ENCODE measurements around the gene MOCS3. TPM values are rescaled to one million over a fixed set of nuclear protein-coding genes. Genes with fewer than 3 reads are reported as not detected.

MOCS3 gene
- polyA plus RNA-seq, 10 donors, result 2.4 to 3.9 (median 2.9) TPM

DNA sequence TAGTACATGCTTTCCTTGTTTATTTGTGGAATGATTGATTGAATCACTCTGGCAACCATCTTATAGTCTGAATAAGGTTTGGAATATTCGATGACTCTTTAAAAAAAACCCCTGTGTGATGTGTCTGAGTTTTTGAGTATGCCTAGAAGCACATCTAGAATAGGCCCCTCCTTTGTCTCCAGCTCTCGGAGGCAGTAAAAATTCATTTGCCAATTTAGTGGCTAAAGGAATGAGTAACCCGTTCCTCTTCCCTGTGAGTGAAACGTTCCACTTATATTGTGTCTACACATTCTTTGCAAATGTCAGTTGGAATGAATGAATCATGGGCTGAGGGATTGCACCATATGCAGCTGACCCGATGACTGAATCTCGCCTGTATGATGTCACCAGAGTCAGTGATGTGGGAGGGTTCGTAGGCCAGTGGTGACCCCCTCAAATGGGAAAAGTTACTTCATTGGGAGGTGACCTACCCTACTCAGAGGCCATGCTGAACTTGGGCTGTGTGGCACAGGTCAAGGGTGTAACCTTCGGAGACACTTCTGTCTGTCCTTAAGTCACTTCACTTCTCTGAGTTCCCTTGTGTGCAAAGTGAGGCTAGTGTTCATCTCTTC, 21.6 kb downstream of the MOCS3 start:
- peak in 1 of 3 donors; percentile 95 for DNase-seq

DNA sequence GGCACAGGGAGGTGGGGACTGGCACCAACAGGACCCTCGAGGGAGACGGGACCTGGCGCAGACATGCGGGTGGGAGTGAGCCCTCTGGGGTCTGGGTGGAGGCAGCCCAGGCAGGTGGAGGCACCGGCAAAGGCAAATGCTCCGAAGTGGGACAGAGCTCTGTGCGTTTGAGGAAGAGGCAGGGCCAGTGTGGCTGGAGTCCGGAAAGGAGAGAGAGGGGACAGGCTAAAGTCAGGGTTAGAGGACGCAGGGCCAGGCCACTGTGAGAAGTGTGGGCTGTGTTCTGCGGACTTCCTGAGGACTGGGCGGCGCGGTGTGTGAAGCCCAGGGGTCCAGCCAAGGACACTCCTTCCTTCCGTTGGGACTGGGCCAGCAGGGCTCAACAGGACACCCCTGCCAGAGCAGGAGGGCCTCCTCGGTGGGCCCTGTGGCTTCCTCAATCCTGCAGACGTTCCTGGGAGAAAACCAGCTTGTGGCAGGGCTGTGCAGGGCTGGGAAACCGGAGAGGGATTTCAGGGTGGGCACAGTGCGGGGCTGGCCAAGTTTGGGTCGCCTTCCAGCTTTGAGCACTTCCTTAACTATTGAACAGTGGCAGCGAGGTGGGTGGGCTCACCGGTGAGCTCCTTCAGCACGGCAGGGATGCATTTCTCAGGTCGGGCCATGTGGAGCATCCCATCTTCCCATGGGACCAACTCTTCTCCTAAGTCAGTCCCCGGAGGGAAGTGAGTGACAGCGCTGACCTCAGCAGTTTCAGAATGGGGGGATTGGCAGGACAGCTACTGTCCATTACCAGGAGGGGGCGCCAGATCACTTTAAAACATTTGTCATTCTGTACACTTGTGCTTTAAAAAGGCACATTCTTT, 22.5 kb downstream of the MOCS3 start:
- DNase-seq, result peak; percentile 49 to 64 (median 50)

DNA sequence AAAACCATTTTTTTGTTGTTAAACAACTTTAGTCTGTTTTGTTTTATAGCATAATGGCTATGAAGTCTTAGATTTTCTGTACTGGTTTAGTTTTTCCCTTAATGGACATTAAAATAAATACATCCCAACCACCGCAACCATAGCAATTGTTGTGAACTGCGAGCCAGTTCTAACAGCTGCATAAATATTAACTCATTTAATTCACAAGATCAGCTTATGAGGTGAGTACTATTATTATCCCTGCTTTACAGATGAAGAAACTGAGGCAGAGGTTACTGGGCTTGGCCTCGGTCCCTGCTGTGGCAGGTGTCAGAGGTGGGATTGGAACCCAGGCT, 23.1 kb downstream of the MOCS3 start:
- no peak for DNase-seq

DNA sequence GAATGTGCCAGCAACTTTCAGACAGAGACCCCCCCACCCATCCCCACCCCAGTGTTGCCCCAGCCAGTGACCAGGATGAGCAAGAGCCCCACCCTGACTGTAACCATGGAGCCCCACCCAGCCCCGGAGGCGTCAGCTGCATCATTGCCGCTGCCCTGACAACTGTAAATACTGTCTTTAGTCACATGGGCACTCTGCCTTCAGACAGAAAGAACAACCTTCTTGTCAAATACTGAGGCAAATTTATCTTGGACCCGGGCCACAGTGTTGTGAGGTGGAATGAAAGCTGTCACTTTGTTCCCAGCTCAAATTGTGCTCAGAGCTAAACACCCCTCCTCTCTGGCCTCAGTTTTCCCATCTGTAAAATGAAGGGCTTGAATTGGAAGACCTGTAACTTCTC, 23.7 kb downstream of the MOCS3 start:
- peak in 1 of 3 donors; percentile 34 for DNase-seq

DNA sequence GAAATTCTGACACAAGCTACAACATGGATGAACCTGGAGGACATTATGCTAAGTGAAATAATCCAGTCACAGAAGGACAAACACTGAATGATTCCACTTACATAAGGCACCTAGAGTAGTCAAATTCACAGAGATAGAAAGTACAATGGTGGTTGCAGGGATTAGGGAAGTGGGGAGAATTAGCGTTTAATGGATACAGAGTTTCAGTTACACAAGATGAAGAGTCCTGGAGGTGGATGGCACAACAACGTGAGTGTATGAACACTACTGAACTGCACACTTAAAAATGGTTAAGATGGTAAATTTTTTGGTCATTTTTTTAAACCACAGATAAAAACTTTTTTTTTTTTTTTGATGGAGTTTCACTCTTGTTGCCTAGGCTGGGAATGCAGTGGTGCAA, 24.7 kb downstream of the MOCS3 start:
- DNase-seq, result no peak

DNA sequence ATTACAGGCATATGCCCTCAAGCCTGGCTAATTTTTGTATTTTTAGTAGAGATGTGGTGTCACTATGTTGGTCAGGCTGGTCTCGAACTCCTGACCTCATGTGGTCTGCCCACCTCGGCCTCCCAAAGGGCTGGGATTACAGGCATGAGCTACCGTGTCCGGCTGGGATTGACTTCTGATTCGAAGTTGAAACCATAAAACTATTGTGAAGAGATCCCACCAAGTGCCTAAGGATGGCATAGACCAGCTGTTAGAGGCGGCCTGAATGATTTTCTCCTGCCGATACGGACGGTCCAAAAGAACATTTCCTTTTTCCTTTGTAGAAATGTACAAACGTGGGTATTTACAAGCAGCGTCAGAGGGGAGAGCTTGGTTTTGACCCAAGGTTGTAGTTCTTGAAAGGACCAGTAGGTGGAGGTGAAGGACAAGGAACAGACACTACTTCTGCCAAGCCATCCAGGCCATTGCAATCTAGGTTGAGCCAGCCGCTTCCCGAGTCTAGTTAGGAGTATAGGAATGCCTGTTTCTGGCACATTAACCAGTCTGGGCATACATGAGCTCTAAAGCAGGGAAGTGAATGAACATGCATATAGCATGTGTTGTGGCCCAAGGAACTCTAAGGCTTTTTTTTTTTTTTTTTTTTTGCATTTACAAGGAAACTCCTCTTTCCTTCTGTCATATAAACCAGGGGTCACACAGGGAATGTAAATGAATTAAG, 29.0 kb downstream of the MOCS3 start:
- DNase-seq, result peak; percentile 81 to 91 (median 85)

DNA sequence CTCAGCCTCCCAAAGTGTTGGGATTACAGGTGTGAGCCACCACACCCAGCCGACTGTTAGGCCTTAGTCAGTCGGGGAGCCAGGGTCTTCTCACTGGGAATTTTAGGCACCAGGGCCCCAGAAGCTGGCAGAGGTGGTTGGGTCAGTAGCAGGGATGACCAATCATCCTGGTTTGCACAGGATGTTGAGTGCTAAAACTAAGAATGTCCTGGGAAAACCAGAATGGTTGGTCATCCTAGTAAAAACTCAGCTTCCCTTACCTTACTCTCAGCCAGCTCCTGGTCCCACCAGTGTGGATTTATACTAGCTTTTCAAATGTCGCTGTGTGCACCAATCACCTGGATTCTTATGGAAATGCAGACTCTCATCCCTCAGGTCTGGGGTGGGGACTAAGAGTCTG, 32.5 kb downstream of the MOCS3 start:
- DNase-seq, result no peak

DNA sequence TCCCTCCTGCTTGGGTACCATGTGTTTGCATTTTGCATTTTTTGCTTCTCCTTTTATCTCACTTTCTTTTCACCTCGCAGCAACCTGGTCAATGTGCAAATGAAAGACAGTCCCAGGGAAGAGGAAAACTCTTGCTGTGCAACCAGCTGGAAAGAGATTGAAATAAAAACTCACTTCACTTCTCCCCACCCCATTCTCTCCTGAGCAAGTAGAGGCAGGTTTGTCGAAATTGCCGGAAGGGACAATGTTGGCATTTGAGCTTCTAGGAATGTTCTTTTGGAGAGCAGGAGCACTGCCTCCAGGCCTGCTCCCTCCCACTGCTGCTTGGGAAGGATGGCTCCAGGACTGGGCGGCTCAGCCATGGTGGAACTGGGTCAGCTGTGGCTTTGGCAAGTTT, 33.7 kb downstream of the MOCS3 start:
- no peak for DNase-seq

DNA sequence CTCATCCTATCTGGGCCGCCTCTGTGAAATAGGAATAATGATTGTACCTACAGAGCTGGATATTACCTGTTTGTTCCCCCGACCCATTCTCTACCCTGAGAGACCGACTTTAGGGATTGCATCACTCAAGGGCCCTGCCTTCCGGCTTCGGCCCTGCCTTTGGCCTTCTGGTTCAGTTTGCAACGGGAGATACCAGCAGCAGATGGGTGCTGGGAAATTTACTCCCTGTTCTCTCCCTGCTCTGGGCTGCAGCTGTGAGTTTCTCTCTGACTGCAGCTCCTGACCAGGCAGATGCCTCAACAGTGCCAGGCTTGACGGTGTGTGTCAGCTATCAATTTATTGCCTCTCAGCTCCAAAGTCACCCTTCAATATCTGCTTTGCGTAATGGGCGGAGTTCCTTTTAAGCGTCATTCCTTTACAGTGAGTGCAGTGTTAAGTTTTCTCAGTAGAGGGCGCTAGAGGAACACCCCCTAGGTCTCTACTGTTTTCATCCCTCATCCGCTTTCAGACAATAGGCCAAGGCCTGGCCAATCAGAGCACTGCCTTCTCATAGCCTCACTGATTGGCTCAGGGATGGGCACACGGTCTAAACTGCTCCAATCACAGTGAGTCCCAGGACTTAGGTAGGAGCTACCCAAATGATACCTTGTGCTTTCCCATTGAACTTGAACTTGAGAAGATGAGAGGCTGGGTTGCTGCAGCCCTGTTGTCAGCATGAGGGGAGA, 34.3 kb downstream of the MOCS3 start:
- peak in 2 of 3 donors; percentile 39 to 47 for DNase-seq

DNA sequence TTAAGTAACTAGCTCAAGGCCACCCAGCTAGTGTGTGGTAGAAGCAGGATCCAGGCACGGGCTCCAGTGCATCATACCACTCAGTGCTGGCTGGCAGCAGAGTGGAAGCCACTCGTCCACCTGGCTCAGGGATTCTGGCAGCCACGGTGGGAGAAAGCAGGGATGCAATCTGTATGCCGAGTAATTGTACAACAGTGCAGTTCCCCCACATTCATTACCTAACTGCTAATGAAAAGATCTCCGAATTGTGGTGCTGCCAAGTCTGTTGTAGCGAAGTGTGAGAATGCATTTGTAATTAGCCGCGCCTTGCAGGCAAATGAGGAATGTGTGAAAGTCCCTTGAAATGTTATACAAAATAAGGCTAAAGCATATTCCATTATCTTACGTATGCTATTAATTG, 35.3 kb downstream of the MOCS3 start:
- DNase-seq, result no peak

DNA sequence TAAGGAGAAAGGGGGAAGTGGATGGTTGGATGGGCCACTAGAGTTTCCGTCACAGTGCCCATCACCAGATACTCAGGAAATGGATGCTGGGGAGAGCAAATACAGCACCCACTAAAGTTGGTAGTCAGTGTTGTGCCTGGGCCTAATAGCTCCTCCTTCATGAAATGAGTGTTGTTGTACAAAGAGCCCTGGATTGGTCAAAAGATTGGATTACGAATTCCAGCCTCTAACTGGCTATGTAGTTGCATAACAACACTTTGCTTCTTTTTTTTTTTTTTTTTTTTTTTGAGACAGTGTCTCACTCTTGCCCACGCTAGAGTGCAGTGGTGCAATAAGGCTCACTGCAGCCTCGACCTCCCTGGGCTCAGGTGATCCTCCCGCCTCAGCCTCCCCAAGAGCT, 36.9 kb downstream of the MOCS3 start:
- no peak for DNase-seq

DNA sequence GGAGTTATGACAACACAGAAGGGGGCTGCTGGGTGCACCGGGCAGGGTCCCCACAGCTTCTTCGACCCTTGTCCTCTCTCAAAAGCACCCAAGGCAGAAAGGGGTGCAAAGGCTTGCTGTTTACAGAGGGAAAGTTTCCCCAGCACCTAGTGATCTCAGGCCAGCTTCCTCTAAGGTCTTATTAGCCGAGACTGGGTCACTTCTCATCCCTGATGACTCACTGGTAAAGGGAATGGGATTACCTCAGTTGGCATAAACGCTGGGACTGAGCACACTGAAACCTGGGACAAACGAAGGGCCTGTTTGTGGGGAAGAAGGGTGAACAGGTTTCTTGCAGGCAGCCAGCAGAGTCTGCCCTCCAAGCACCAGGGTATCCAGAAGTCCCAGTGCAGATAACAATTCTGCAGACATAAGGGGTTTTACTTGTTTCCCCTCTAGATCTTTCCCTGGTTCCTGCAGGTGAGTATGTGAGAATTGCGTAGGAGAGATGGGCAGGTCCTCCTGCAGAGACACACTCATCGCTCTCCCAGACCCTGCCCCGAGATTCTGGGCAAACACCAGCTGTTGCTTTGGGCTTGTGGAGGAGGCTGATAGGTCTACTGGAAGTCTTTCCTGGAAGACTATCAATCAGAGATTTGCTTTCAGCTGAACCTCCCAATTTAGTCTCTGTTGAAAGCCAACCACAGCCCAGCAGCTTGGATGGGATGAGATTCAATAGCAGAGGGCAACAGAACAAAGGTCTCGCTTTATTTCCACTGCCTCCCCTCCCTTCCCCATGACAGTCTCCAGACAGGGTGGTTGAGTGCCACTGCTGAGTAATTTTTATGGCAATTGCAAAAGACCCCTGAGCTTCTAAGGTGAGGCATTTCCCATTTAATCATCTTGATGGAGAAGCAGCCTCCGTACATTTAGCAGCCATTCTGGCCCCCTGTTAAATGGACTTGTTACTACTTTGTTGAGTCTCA, 38.6 kb downstream of the MOCS3 start:
- no peak for DNase-seq

DNA sequence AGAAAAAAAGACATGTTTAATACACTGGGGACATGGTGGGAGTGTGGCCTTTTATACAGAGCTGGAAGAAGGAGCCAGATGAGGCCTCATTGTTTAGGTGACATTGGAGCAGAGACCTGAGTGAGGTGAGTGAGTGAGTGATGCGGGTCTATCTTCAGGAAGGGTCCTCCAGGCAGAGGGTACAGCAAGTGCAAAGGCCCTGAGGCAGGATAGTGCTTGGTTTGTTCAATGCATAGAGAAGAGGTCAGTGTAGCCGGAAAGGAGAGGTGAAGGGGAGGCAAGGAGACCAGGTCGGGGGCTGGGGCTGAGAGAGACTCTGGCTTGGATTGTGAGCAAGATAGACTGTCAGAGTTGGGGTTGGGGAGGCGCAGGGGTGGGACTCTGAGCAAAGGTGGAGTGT, 40.7 kb downstream of the MOCS3 start:
- DNase-seq, result no peak

DNA sequence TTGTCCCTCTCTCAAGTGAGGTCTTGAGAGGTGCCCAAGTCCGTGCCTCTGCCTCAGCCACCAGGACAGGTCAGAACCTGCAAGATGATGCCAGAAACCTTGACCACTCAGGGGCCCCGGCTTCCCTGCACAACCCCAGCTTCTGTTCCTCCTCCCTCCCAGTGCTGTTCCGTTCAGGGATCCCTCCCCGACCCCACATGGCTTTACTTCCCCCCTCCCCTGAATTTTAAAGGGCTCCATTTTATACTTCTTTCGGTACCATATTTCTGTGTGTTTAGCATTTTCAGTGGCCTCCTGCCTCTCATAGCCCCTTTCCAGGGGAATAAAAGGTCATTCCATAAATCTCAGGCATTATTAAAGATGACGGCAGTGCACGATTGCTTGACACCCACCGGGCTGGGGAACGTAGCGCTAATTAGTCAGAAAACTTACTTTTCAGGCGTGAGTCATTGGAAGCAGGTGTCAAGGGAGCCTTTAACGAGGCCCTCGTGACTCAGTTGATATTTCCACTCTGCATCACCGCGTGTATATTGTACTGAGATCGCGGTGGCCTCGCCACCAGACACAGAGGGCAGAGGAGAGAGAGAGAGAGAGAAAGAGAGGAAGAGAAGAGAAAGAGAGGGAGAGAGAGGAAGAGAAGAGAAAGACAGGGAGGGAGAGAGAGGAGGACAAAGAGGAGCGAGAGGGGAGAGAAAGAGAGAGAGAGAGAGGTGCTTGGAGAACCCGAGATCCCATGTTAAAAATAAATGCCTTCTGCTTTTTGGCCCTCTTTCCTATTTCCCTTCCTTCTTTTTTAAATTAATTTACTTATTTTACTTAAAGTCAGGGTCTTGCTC, 43.0 kb downstream of the MOCS3 start:
- DNase-seq, result no peak

DNA sequence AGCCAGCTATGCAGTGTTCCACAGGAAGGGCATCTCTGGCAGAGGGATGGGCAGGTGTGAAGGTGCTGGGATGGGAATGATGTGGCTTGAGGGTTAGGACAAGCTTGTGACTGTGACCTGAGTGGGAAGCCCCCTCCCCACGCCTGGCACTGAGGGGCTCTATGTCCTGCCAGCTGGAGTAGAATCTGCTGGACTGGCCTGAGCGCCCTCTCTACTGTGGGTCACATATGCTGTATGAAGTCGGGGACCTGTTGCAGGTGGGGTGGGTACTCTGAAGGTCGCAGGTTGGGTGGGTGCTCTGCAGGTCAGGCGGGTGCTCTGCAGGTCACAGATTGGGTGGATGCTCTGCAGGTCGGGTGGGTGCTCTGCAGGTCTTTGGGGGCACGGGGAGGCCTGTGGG, 44.0 kb downstream of the MOCS3 start:
- no peak for DNase-seq

DNA sequence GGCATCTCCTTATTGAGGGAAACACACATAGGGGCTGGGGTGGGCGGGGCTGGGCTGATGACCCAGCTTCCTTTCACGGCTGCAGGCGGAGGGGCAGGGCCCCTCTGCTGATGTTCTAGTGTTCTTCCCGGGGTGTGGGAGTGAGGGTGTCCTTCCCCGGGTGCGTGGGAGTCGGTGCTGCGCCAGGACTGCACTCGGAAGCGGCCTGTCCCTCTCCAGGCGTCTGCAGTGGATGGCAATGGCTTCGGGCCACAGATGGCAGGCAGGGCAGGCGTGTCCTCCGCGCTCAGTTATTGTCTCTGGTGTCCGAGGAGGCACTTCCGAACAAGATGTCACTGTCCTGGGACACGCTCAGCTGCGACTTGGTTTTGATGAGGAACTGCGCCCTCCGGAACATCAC, 45.1 kb downstream of the MOCS3 start:
- no peak for DNase-seq

DNA sequence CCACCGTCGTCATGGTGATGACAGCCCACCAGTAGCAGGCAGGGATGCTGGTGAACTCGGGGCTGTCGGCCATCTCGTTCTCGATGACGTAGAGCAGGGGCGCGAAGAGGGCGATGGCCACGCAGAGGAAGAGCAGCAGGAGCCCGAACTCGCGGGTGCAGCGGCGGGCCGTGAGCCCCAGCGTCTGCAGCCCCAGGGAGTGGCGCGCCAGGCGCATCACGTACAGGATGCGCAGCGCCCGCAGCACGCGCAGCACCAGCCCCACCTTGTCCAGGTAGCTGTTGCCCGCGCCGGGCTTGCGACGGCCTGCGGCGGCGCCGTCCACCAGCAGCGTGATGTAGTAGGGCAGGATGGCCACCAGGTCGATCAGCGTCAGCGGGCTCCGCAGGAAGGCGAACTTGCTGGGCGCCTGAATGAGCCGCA, 45.7 kb downstream of the MOCS3 start:
- DNase-seq, result no peak

DNA sequence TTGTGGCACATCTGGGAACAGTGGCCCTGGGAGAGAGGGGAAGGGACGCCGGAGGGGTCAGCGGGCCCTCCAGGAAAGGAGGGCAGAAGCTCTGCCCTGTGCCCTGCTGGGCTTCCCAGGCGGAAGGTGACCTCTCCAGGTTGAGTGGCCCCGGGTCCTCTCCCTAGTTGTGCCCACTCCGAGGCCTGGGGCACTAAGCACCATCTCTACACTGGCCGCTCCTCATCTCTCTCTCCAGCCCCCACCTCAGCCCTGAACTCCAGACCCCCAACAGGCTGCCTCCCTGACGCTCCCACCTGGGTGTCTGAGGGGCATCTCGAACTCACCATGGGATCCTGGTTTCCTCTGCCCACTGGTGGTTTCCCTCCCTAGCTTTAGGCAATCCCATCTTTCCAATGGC, 46.2 kb downstream of the MOCS3 start:
- DNase-seq, result no peak

DNA sequence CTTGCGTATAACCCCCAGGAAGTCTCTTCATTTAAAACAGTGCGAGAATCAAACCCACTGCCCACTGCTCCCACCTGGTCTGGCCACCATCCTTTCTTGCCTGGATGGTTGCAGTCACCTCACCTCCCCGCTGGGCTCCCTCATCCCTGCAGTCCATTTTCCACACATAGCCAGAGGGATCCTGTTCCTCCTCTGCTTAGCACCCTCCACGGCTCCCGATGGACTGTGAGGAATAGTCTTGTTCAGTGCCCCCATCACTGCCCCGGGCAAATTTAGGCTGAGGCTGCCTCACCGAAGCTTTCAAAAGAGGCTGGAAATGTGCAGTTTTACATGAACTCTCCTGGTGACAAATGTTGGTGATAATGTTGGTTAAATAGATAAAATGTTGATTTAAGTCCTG, 46.6 kb downstream of the MOCS3 start:
- DNase-seq, result no peak

DNA sequence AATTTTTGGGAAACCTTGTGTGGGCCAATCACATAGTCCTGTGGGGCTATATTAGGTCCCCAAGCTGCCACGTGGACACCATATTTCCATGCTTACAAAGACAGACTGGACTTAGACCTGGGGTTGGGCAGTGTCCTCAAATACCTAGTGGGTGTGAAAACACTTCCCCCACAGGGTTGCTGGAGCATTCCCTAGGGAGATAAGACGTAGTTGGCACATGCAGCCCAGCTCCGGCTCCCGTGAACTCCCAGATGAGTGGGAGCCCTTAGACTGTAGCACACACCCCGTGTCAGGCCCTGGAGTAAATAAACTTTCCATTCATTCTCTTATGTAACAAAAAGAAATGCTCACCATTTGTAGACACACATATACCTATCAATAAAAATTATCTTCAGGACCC, 50.1 kb downstream of the MOCS3 start:
- no peak for DNase-seq

Data from muscle of back (tissue), 11 donors.